Measurements from ENCODE around the gene SIL1.
"Not testable (repeated sequence)": the region's sequence is repeated elsewhere in the genome, so short reads cannot be mapped to it uniquely, and the experiment has no call there.

The SIL1 gene

DNA sequence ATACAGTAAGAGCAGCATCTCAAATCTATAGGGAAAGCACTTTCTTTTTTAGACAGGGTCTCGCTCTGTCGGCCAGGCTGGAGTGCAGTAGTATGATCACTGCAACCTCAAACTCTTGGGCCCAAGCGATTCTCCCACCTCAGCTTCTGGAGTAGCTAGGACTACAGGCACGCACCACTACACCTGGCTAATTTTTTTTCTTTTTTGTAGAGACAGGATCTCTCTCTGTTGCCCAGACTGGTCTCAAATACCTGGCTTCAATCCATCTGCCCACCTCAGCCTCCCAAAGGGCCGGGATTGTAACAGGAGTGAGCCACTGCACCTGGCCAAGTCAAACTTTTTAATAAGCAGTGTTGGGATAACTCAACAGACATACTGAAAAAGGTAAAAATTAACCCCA lies 107.6 kb downstream of the SIL1 start:
- no peak overlapping the region for H3K4me3 ChIP-seq (ENCODE audit: low read depth, low read length)
- DNase-seq (ENCODE audit: low read depth), result no peak

DNA sequence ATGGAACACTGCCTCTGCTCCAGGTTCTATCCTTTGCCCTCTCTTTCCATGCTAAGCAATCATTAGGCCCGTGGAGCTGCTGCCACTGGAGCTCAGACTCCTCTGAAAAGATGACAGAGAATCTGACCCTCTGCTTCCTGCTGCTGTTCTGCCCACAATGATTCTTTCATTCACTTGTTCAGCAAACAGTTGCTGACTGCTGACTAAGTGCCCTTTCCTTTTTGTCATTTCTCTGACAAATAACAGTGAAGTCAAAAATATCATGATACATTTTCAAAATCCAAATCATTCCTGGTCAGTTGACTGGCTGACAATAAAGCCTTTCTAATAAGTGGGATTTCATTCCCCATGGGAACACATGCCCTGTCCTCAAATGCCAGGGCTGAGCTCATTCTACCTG lies 110.1 kb downstream of the SIL1 start:
- DNase-seq (ENCODE audit: low read depth), result no peak

DNA sequence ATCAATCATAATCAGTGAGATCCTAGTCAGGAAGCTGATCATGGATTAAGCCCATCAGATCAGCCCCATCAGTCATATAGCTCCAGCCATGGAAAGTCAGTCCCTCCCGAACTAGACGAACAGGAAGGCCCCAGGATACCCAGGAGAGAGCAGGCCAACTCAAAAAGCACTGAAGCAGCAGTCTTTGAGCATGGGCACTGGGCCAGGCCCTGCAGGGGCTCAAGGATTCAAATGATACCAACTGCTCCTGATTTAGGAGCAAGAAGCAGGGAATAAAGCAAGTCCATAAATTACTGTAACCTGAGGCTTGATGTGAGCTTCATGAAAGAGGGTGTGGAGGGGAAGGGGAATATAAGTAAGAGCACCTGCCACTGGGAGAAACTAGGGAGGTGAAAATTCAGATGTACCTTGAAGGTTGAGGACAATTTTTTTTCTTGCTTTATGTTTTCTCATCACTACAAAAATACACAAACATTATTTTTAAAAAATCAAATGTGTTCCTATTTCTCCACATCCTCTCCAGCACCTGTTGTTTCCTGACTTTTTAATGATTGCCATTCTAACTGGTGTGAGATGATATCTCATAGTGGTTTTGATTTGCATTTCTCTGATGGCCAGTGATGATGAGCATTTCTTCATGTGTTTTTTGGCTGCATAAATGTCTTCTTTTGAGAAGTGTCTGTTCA lies 115.2 kb downstream of the SIL1 start:
- no peak for DNase-seq (ENCODE audit: low read depth)
- H3K4me3 ChIP-seq (ENCODE audit: low read depth, low read length), result no peak overlapping the region

More for the DNA sequence above, 110.1 kb downstream of the SIL1 start:
- no peak overlapping the region for H3K4me3 ChIP-seq (ENCODE audit: low read depth, low read length)

DNA sequence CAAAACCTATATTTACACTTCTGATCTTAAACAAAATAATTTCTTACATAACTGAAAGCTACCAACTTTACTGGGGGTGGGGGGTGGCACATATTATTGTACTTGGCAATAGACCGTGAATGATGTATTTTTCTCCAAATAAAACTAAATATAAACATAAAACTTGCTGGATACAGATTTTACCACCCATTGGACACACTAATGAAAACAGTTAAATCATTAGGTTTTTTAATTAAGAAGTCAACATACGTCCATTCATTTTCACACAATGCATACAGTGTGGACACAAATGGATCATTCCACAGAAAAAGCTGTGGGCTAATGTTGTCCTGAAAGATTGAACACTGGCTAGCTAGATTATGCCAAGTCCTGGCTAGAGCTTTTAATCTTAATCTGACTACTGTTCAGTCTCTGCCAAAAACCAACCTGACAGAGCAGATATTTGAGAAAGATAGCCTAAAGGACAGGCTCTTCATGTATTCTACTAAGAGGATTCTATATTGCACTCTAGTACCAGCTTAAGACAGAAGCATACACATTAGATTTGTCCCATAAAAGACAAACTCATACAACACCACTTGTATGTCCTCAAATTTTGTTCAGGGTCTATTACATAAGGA lies 118.1 kb downstream of the SIL1 start:
- no peak overlapping the region for H3K4me3 ChIP-seq (ENCODE audit: low read depth, low read length)
- DNase-seq (ENCODE audit: low read depth), result no peak

DNA sequence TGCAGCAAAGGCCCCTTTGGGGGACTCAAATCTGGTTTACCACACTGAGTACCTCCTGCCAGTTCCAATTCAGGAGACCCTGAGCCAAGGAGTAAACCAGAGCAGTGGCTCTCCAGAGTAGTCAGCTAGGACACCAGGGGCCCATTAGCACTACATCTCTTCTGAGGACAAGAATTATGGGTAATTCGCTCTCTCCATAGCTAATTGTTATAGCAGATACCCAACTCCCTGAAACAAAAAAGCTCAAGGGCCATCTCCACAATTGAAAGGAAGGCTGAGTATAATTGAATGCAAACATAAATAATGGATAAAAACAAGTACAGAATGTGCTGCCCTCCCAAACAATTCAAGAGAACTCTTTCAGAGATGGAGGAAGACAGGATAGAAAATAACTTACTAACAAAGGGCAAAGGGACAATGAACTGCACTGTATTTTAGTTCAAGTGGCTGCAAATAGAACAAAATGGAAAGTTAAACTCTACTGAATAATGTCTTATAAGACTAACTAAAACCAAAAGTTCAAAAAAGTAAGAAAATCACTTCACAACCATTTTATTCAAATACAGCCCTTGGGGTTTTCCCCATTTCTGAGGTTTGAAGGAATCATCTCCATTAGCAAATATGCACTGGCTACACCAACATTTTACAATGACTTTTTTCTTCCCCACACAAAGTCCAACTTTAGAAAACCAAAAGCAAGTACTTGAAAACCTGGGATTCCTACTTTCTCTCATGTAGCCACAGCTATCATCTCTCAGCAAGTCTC lies 118.8 kb downstream of the SIL1 start:
- no peak for DNase-seq (ENCODE audit: low read depth)
- H3K4me3 ChIP-seq (ENCODE audit: low read depth, low read length), result no peak overlapping the region

DNA sequence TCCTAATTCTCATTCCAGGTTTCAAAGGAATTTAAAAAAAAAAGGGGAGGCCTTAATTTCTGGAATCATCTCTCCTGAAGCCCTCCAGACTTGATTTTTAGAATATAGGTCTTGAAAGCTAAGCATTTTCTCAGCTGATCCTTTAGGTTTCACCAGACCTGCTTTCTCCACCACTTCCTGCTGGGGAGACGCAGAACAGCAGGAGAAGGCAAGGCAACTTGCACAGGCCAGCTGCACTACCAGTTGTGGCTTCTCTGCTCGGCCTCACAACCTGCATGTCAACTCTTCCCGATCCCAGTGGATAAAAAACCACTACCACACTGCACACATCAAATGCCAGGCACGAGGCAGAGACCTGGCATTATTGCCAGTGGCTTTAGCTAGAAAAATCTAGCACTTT lies 119.8 kb downstream of the SIL1 start:
- DNase-seq (ENCODE audit: low read depth), result no peak
- no peak overlapping the region for H3K4me3 ChIP-seq (ENCODE audit: low read depth, low read length)

DNA sequence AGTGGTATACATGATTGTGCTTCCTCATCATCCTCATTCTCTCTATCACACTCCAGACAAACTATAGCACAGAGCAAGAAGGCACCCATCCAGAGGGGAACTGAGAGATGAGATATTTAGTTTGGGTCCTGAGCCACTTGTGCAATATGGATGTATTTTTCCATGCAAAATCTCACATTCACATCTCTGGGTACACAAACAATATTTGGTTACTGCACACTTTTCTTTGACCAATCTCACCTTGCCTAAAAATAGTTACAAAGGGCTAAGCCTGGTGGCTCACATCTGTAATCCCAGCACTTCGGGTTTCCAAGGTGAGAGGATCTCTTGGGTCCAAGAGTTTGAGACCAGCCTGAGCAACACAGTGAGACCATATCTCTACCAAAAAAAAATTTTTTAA lies 120.3 kb downstream of the SIL1 start:
- no peak overlapping the region for H3K4me3 ChIP-seq (ENCODE audit: low read depth, low read length)
- no peak for DNase-seq (ENCODE audit: low read depth)

DNA sequence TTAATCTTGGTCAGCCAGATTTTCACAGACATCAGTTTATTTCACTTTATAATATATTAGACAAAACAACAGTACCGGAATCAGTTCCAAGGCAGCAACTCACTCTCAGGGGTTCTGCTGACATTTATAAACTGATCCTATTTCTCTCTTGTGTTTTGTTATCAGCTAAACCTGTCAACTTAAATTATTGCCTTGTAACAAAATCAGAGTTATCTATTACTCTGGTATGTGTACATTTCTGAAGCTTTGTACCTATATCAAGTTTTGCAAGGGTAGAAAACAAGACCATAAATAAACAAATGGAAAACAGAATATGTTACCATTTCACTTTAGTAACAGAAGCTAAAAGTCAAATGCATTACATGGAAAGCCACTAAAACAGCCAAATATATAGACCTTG lies 122.1 kb downstream of the SIL1 start:
- no peak overlapping the region for H3K4me3 ChIP-seq (ENCODE audit: low read depth, low read length)

DNA sequence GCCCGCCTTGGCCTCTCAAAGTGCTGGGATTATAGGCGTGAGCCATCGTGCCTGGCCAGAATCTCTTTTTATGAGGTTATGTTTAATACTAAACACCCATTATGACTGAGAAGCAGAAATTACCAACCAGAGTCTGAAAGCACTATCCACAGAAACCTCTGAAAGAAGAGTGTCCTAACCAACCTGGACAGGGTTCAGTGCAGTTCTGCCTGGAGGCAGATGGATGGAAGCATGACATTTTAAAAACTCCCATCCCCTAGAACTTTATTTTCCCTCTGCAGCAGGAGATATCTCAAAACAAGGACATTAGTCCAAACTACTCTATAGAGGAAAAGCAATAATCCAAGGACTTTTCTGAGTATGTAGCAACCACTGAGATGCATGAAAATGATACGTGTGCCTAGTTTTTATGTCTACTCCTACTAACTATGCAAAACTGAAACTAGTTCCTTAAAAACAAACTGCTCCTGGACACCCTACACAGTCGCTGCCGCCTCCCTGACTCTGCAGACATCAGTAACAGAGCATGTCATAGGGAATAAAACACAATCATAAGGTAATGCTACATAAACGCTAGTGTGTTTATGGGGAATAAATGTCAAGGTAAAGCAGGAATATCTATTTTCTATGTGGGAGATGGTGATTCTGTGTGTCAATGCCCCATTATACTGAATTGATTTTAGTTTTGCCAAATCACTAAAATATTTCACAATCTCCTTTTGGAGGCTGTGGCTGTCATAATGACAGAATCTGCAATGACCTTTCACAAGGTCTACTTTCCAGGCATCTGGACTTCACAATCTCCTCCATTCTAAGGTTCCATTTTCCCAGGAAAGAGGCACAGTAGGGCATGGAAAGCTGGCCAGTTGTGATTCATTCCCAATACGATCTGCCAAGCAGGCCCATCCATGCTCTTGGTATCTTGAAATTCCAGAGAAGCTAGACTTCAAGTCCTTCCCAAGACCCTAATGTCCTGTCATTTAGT lies 122.8 kb downstream of the SIL1 start:
- DNase-seq (ENCODE audit: low read depth), result no peak
- no peak overlapping the region for H3K4me3 ChIP-seq (ENCODE audit: low read depth, low read length)

More for the DNA sequence above, 122.1 kb downstream of the SIL1 start:
- DNase-seq (ENCODE audit: low read depth), result no peak

DNA sequence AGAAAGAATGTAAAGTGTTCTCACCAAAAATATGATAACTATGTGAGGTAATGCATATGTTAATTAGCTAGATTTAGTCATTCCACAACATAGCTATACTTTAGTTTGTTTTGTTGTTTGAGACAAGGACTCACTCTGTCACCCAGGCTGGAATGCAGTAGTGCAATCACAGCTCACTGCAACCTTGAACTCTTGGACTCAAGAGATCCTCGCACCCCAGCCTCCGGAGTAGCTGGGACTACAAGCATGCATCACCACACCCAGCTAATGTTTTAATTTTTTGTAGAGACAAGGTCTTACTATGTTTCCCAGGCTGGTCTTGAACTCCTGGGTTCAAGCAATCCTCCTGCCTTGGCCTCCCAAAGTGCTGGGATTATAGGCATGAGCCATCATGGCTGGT lies 124.2 kb downstream of the SIL1 start:
- not testable (repeated sequence) for H3K4me3 ChIP-seq (ENCODE audit: low read depth, low read length); DNase-seq (ENCODE audit: low read depth)

DNA sequence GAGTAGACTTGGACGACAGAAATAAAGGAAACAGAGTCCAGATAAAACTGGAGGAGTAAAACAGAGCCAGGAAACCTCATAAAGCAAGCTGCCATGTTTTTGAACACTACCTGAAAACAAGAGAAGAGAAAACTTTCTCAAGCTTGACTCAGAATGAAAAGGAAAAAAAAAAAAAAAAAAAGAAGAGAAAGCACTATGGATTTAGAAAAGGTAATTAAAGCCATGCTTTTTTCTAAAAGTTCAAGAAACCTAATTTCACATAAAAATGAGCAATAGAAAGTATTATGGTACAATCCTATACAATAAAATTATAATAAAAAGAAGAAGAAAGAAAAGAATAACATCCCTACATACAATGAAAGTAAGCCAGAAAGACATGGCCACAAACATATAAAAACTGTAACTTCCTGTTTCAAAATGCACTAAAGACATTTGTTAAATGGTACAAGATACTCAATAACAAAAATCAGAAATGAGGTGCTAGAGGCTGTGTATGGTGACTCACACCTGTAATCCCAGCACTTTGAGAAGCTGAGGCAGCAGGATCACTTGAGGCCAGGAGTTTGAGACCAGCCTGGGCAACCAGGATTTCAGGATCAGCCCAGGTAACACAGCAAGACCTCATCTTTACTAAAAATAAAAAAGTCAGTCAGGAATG lies 129.5 kb downstream of the SIL1 start:
- no peak overlapping the region for H3K4me3 ChIP-seq (ENCODE audit: low read depth, low read length)
- no peak for DNase-seq (ENCODE audit: low read depth)

DNA sequence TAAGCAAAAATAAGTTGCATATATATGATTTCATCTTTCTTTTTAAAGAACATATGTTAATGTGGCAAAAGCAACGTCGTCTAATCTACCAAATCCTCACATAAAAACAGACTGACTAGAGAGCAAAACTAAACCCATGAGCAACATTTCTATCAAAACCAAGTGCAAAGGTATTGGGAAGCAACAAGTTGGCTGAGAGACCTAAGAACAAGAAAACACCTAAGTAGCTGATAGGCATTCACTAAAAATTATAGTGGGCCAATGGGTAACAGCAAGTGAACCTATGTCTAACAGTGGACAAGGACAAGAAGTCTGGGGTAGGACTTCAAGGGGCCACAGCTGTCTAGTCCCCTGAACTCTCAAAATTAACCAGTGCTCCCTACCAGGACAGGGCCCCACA lies 130.1 kb downstream of the SIL1 start:
- no peak overlapping the region for H3K4me3 ChIP-seq (ENCODE audit: low read depth, low read length)
- DNase-seq (ENCODE audit: low read depth), result no peak

DNA sequence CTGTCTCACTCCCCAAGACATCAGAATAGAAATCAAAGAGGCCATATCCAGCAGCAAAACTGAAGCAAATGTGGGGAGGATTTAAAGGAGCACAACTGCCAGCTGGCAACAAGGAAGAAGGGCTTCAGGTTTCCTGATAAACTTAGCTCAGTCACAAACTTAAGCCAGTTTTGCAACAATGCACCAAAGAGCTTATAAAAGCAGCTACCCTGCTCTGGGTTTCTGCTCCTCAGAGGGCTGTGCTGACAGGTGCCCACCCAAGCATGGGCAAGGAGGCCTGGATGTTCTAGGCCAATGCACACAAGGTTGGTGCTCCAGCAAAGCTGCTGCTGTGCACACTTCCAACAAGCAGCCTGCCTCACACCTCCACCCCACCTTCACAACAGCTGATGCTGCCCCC lies 132.9 kb downstream of the SIL1 start:
- DNase-seq (ENCODE audit: low read depth), result no peak
- H3K4me3 ChIP-seq (ENCODE audit: low read depth, low read length), result no peak overlapping the region

DNA sequence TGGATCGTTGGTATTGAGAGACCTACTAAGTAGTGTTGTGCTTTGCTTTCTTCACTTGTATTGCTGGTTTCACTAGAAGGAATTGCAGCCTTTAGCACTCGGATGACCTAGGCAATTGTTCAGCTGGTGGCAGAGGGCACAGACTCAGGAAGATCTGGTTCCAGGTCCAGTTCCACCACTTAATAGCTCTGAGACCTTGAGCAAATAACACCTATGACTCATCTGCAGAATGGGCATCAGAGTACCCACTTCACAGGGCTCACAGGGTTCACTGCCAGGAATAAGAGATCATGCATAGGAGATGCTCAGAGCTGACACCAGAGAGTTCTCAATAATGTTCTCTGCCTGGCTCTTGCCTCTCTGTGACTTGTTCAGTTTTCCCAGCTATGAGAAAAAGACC lies 133.6 kb downstream of the SIL1 start:
- no peak overlapping the region for H3K4me3 ChIP-seq (ENCODE audit: low read depth, low read length)
- no peak for DNase-seq (ENCODE audit: low read depth)

DNA sequence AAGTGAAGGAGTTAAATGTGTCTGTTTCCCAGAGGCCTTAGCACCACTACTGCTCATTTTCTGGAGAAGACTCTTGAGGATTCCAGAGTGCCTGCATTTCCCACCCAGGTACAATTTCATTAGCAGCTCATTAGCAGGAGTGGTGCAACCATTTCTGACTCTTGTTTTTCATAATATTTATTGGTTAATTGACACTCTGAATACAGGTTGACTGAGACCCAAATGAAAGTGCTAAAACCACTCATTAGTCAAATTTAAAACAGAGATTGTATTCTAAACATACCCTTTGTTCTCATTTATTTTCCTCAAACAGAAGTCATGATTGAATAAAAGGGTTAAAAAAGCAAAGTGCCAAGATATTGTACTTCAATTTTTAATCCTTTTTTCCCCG lies 134.5 kb downstream of the SIL1 start:
- H3K4me3 ChIP-seq (ENCODE audit: low read depth, low read length), result no peak overlapping the region
- DNase-seq (ENCODE audit: low read depth), result no peak

DNA sequence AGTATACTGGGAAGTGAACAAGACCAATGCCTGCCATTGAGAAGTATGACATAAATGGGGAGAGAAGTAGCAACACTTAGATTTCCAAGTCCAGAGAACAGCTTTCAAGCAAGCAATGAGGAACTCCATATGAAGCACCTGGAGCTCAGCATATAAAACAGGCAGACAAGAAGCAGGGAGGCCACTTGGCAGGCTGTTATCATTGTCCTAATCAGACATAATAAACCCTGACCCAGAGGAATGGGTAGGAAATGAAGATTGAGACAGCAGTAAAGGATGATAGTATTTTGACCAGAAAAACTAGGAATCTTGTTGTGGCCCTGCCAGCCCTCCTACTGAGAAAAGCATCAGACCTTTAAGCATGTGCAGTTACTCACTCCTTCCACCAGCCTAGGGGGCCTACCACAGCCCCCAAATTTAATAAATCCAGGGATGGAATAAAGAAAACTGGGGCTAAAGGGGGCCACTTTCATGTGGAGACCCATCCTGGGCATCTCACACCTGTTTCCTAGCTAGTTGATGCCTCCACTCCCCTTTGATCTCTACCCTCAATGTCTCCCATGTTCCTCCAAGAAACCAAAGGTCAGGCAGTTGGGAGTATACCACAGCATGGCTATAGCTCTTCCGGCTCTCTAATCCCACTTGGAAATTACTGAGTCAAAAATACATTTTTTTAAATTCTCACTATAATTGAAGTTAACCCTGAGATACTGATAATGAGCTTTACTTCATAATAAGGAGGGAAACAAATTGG lies 135.1 kb downstream of the SIL1 start:
- no peak overlapping the region for H3K4me3 ChIP-seq (ENCODE audit: low read depth, low read length)
- DNase-seq (ENCODE audit: low read depth), result no peak

DNA sequence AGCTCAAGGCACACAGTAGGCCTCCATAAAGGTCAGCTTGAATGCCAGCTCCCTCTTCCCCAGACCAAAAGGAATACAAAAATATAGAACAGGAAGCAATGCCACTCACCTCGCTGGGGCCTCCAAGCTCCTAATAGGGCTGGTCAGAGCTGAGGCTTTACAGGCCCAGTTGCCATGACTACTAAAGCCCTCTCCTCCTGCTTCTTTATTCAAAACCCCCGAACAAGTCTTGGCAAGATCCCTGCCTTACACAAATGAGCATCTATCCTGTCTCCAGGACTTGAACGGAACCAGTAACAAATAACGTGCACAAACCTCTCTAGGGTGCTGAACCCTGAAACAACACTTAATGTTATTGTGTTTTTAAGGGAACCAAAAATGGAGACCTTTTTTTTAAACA lies 136.3 kb downstream of the SIL1 start:
- no peak for DNase-seq (ENCODE audit: low read depth)
- H3K4me3 ChIP-seq (ENCODE audit: low read depth, low read length), result no peak overlapping the region

DNA sequence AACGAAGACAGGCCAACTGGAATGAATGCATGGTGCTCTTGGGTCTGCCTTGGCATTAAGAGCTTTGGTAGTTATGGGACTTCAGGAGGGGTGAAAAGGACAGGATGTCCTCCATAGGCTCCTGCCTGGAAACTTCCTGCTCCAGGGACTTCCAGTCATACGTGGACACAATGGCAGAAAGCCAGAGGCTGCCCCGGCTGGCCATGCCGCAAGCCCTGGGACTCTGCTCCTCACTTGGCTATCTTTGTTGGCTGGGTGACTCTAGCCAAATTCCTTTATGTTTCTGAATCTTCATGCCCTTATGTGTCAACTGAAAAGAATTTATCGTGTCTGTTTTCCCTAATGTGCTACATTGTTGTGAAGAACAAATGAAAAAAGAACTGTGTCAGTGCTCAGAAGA lies 136.9 kb downstream of the SIL1 start:
- peak; percentile 74 for DNase-seq (ENCODE audit: low read depth)
- H3K4me3 ChIP-seq (ENCODE audit: low read depth, low read length), result no peak overlapping the region

DNA sequence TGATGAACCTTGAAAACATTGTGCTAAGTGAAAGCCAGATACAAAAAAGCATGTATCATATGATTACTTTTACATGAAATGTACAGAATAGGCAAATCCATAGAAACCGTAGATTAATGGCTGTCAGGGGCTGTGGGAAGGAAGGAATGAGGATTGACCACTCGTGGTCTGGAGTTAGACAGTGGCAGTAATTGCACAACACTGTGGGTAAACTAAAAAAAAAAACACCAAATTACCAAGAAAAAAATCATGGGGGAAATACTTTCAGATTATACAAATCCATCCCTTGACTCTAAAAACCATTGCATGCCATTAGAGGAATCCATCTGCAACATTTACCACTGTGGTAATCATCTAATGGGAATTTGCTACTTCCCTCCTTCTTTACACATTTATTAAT lies 140.0 kb downstream of the SIL1 start:
- peak; percentile 48 for DNase-seq (ENCODE audit: low read depth)
- no peak overlapping the region for H3K4me3 ChIP-seq (ENCODE audit: low read depth, low read length)
